ENCODE measurements around the gene LRP11.
"Not testable (repeated sequence)": the region's sequence is repeated elsewhere in the genome, so short reads cannot be mapped to it uniquely, and the experiment has no call there.

GRCh38 chr6:149848343-149848742 lies 15.8 kb downstream of the LRP11 start:
- TF ChIP-seq, protein P1, sequence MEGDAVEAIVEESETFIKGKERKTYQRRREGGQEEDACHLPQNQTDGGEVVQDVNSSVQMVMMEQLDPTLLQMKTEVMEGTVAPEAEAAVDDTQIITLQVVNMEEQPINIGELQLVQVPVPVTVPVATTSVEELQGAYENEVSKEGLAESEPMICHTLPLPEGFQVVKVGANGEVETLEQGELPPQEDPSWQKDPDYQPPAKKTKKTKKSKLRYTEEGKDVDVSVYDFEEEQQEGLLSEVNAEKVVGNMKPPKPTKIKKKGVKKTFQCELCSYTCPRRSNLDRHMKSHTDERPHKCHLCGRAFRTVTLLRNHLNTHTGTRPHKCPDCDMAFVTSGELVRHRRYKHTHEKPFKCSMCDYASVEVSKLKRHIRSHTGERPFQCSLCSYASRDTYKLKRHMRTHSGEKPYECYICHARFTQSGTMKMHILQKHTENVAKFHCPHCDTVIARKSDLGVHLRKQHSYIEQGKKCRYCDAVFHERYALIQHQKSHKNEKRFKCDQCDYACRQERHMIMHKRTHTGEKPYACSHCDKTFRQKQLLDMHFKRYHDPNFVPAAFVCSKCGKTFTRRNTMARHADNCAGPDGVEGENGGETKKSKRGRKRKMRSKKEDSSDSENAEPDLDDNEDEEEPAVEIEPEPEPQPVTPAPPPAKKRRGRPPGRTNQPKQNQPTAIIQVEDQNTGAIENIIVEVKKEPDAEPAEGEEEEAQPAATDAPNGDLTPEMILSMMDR (conservative IDR thresholded peaks at IDR 0.05; ENCODE audit: low read length): not testable (repeated sequence)
- TF ChIP-seq EZH2phosphoT487 (IDR thresholded peaks at IDR 0.05; ENCODE audit: borderline replicate concordance, low read depth, low read length): not testable (repeated sequence)

Data from OCI-LY7 (cell line).